T-cell (primary cell): Measurements from ENCODE around the gene BTBD10. TPM values are rescaled to one million over a fixed set of nuclear protein-coding genes. Genes with fewer than 3 reads are reported as not detected.

ENCODE experiments used
- ATAC-seq, 4 experiments: fragments of 200-7000 bp in 3 of 4; fragments of 150-1000 bp in 1 of 4; cut with Tn5 transposase; replicated peaks in 1 of 4; 1 replicate in 3 of 4; 2 replicates in 1 of 4; pipeline ENCODE4 v1.10.0; 2021; ENCODE audit warnings: moderate library complexity in 3 of 4, mild to moderate bottlenecking in 2 of 4, moderate number of reproducible peaks in 1 of 4
- CTCF ChIA-PET, 2 donors: fragments of 300-600 bp; sonication (Branson Sonifier 250); formaldehyde crosslinking; loops; one replicate each; lab custom pipeline; 2022; ENCODE audit warnings: antibody characterized with exemption in 2 of 2; lab: Charles Lee
- POLR2A ChIA-PET, 2 donors: fragments of 300-600 bp; sonication (Branson Sonifier 250); formaldehyde crosslinking; loops; one replicate each; lab custom pipeline; 2022; ENCODE audit warnings: antibody characterized with exemption in 2 of 2; lab: Charles Lee
- DNase-seq, 35 experiments: peaks; one replicate each; pipeline versions ENCODE4 v3.0.0 to v3.0.0-alpha.2; 2013 to 2023
- H3K27ac ChIP-seq: one replicate; pipeline ENCODE4 v1.5.1; 2013; ENCODE audit warnings: low read length
- H3K27me3 ChIP-seq, 2 experiments: replicated peaks in 1 of 2; 1 replicate in 1 of 2; 2 replicates in 1 of 2; pipeline versions ENCODE4 v1.6.1 to v1.7.0; 2013; ENCODE audit warnings: low read length in 1 of 2, mixed read lengths in 1 of 2; ENCODE audit not compliant: control insufficient read depth in 2 of 2, insufficient read depth in 2 of 2; ENCODE audit errors: extremely low read depth in 1 of 2
- H3K36me3 ChIP-seq, 2 donors: 1 replicate in 1 of 2; 2 replicates in 1 of 2; pipeline versions ENCODE4 v1.6.1 to v1.7.0; 2013; ENCODE audit warnings: low read length in 1 of 2; ENCODE audit not compliant: control insufficient read depth in 2 of 2, insufficient read depth in 1 of 2; ENCODE audit errors: extremely low read depth in 1 of 2
- H3K4me1 ChIP-seq, 2 experiments: 1 replicate in 1 of 2; 2 replicates in 1 of 2; pipeline versions ENCODE4 v1.6.1 to v1.7.0; 2013; ENCODE audit warnings: low read length in 2 of 2, mixed read lengths in 1 of 2; ENCODE audit not compliant: insufficient read depth in 2 of 2, control insufficient read depth in 1 of 2; ENCODE audit errors: extremely low read depth in 1 of 2
- H3K4me3 ChIP-seq, 2 donors: 1 replicate in 1 of 2; 2 replicates in 1 of 2; pipeline versions ENCODE4 v1.5.1 to v1.7.0; 2013; ENCODE audit warnings: mild to moderate bottlenecking in 2 of 2, low read length in 1 of 2, moderate library complexity in 1 of 2; ENCODE audit not compliant: control insufficient read depth in 1 of 2; ENCODE audit errors: extremely low read depth in 1 of 2
- H3K9me3 ChIP-seq: 2 replicates; pipeline ENCODE4 v1.7.0; 2013
- H3K27ac Mint-ChIP-seq, 2 donors: one replicate each; pipeline ENCODE4 v1.8.0; 2020 to 2021; ENCODE audit warnings: mild to moderate bottlenecking in 2 of 2, mixed read lengths in 2 of 2
- H3K27me3 Mint-ChIP-seq, 2 donors: one replicate each; pipeline ENCODE4 v1.8.0; 2021 to 2022; ENCODE audit warnings: mixed read lengths in 2 of 2
- H3K36me3 Mint-ChIP-seq: one replicate; pipeline ENCODE4 v1.8.0; 2021; ENCODE audit warnings: mixed read lengths
- H3K4me1 Mint-ChIP-seq, 3 donors: one replicate each; pipeline ENCODE4 v1.8.0; 2020 to 2022; ENCODE audit warnings: mixed read lengths in 3 of 3, mild to moderate bottlenecking in 1 of 3
- H3K4me3 Mint-ChIP-seq, 3 donors: one replicate each; pipeline ENCODE4 v1.8.0; 2020 to 2022; ENCODE audit warnings: mild to moderate bottlenecking in 3 of 3, mixed read lengths in 3 of 3, moderate library complexity in 3 of 3
- H3K9me3 Mint-ChIP-seq, 3 donors: one replicate each; pipeline ENCODE4 v1.8.0; 2020 to 2022; ENCODE audit warnings: mixed read lengths in 3 of 3
- WGBS: methylation state at CpG from one replicate; pipeline ENCODE4 v1.1.5; 2013; ENCODE audit warnings: missing lambda C conversion rate; ENCODE audit not compliant: insufficient coverage; 5-methylcytosine and 5-hydroxymethylcytosine counted together
- total RNA-seq, 35 experiments: library from RNA in 6 of 35; stranded (reverse) in 6 of 35; fragments of 120-200 nt in 1 of 35; gene quantifications; one replicate each; pipeline versions ENCODE4 v1.2.1 to v1.2.4 and lab custom pipeline; 2013 to 2026

Gene BTBD10
- total RNA-seq, 5 donors from 2014 or later (not counting 1 experiment from before 2014, with no cell fraction given), result 15.9 to 19.3 (median 18.8) TPM

- WGBS, result 88% methylated on average over 3 of the region's 6 CpGs
- peaks cover 15 to 79% of the 10 kb centered on the region in 2 donors for H3K36me3 ChIP-seq
- H3K9me3 ChIP-seq, result no peaks in the 10 kb centered on the region
- H3K4me3 ChIP-seq, result no peak overlapping the region
- H3K9me3 Mint-ChIP-seq, result no peaks in the 10 kb centered on the region
- ChIA-PET POLR2A (no interaction called here), CTCF (interaction anchor here in 1 of 2 donors (0.6 kb wide), 1 partner anchor 1779 kb away, joined by 3 read pairs; no protein-coding TSS in a partner anchor)
- H3K4me1 ChIP-seq, result no peaks in the 10 kb centered on the region
- DNase-seq (no peak), ATAC-seq (no peak)
- H3K27me3 Mint-ChIP-seq, result no peaks in the 10 kb centered on the region
- peaks cover 55% of the 10 kb centered on the region for H3K36me3 Mint-ChIP-seq
- H3K27ac ChIP-seq, result no peak overlapping the region
- H3K4me1 Mint-ChIP-seq, result peaks cover 5 to 6% (median 6%) of the 10 kb centered on the region in 3 donors
- H3K27me3 ChIP-seq, result no peaks in the 10 kb centered on the region
- H3K4me3 Mint-ChIP-seq, result no peak overlapping the region
- H3K27ac Mint-ChIP-seq, result peak overlapping the region in 1 of 2 donors; percentile 22
Measured at GRCh38 chr11:13354335-13354734, 108.7 kb downstream of the BTBD10 start.

- Histone ChIP-seq H3K27me3 (no peaks in the 10 kb centered on the region), H3K9me3 (no peaks in the 10 kb centered on the region), H3K36me3 (peaks cover 13 to 65% of the 10 kb centered on the region in 2 donors), H3K4me3 (no peak overlapping the region), H3K4me1 (peaks cover 4 to 10% of the 10 kb centered on the region in 2 experiments), H3K27ac (no peak overlapping the region)
- DNase-seq, result no peak
- H3K4me1 Mint-ChIP-seq, result peaks cover 16 to 17% (median 17%) of the 10 kb centered on the region in 3 donors
- H3K27ac Mint-ChIP-seq, result no peak overlapping the region
- POLR2A ChIA-PET, result no interaction called here
- ATAC-seq, result no peak
- no peaks in the 10 kb centered on the region for H3K27me3 Mint-ChIP-seq
- peaks cover 50% of the 10 kb centered on the region for H3K36me3 Mint-ChIP-seq
- CTCF ChIA-PET, result interaction anchor here in 1 of 2 donors (0.8 kb wide), 1 partner anchor 392 kb away, joined by 3 read pairs; no protein-coding TSS in a partner anchor
- no peaks in the 10 kb centered on the region for H3K9me3 Mint-ChIP-seq
- H3K4me3 Mint-ChIP-seq, result no peak overlapping the region
- 94% methylated on average over 3 of the region's 6 CpGs for WGBS
Measured at GRCh38 chr11:13352711-13353110, 110.3 kb downstream of the BTBD10 start.

- no peaks in the 10 kb centered on the region for H3K9me3 ChIP-seq
- Mint-ChIP-seq H3K27me3 (no peaks in the 10 kb centered on the region), H3K4me3 (no peak overlapping the region), H3K9me3 (no peaks in the 10 kb centered on the region), H3K27ac (peak overlapping the region in 1 of 2 donors; percentile 16), H3K36me3 (peaks cover 37% of the 10 kb centered on the region), H3K4me1 (peaks cover 37 to 42% (median 40%) of the 10 kb centered on the region in 3 donors)
- peaks cover 7 to 44% of the 10 kb centered on the region in 2 donors for H3K36me3 ChIP-seq
- H3K4me1 ChIP-seq, result peaks cover 4 to 32% of the 10 kb centered on the region in 2 experiments
- CTCF ChIA-PET, result interaction anchor here in 1 of 2 donors (1.2 to 1.3 kb wide), 2 partner anchors 14 to 142 kb away, joined by 3 read pairs; no protein-coding TSS in a partner anchor
- H3K27me3 ChIP-seq, result no peaks in the 10 kb centered on the region
- no peak for ATAC-seq
- DNase-seq, result no peak
- POLR2A ChIA-PET, result no interaction called here
- H3K27ac ChIP-seq, result no peak overlapping the region
- no CpG with 5 or more reads among the region's 6 CpGs for WGBS
- H3K4me3 ChIP-seq, result no peak overlapping the region
Measured at GRCh38 chr11:13349581-13349980, 113.4 kb downstream of the BTBD10 start.

- DNase-seq (no peak), ATAC-seq (no peak)
- no peak overlapping the region for H3K4me3 Mint-ChIP-seq
- peaks cover 42 to 47% (median 45%) of the 10 kb centered on the region in 3 donors for H3K4me1 Mint-ChIP-seq
- Histone ChIP-seq H3K27me3 (no peaks in the 10 kb centered on the region), H3K4me1 (peaks cover 4 to 37% of the 10 kb centered on the region in 2 experiments), H3K9me3 (no peaks in the 10 kb centered on the region), H3K27ac (no peak overlapping the region), H3K4me3 (no peak overlapping the region), H3K36me3 (peaks cover 3 to 41% of the 10 kb centered on the region in 2 donors)
- H3K27ac Mint-ChIP-seq, result peak overlapping the region in 1 of 2 donors; percentile 16
- no peaks in the 10 kb centered on the region for H3K27me3 Mint-ChIP-seq
- WGBS, result 92% methylated on average over 6 of the region's 6 CpGs
- ChIA-PET CTCF (interaction anchor here in 1 of 2 donors (1.2 to 1.3 kb wide), 2 partner anchors 14 to 142 kb away, joined by 3 read pairs; no protein-coding TSS in a partner anchor), POLR2A (no interaction called here)
- no peaks in the 10 kb centered on the region for H3K9me3 Mint-ChIP-seq
- peaks cover 37% of the 10 kb centered on the region for H3K36me3 Mint-ChIP-seq
Measured at GRCh38 chr11:13349046-13349445, 114.0 kb downstream of the BTBD10 start.

- peaks cover 3 to 41% of the 10 kb centered on the region in 2 donors for H3K36me3 ChIP-seq
- ChIA-PET POLR2A (no interaction called here), CTCF (no interaction called here)
- Mint-ChIP-seq H3K27me3 (no peaks in the 10 kb centered on the region), H3K4me1 (peaks cover 48 to 51% (median 51%) of the 10 kb centered on the region in 3 donors), H3K9me3 (no peaks in the 10 kb centered on the region), H3K27ac (peak overlapping the region; percentile 50 to 84), H3K4me3 (peak overlapping the region in 1 of 3 donors; percentile 50), H3K36me3 (peaks cover 37% of the 10 kb centered on the region)
- H3K27me3 ChIP-seq, result no peaks in the 10 kb centered on the region
- H3K4me1 ChIP-seq, result peaks cover 4 to 40% of the 10 kb centered on the region in 2 experiments
- DNase-seq (no peak), ATAC-seq (peak in 3 of 4 experiments; percentile 24 to 33 (median 27))
- no peaks in the 10 kb centered on the region for H3K9me3 ChIP-seq
- no peak overlapping the region for H3K4me3 ChIP-seq
- no peak overlapping the region for H3K27ac ChIP-seq
- WGBS, result 23% methylated on average over 3 of the region's 3 CpGs
Measured at GRCh38 chr11:13348305-13348704, 114.7 kb downstream of the BTBD10 start.

GRCh38 chr11:13347901-13348300, 115.1 kb downstream of the BTBD10 start:
- Histone ChIP-seq H3K36me3 (peaks cover 3 to 38% of the 10 kb centered on the region in 2 donors), H3K27me3 (no peaks in the 10 kb centered on the region), H3K27ac (no peak overlapping the region), H3K9me3 (no peaks in the 10 kb centered on the region), H3K4me3 (no peak overlapping the region), H3K4me1 (peaks cover 4 to 40% of the 10 kb centered on the region in 2 experiments)
- H3K27ac Mint-ChIP-seq, result peak overlapping the region; percentile 50 to 84
- no peaks in the 10 kb centered on the region for H3K27me3 Mint-ChIP-seq
- H3K9me3 Mint-ChIP-seq, result no peaks in the 10 kb centered on the region
- DNase-seq, result no peak
- ChIA-PET CTCF (no interaction called here), POLR2A (no interaction called here)
- peaks cover 51 to 54% (median 52%) of the 10 kb centered on the region in 3 donors for H3K4me1 Mint-ChIP-seq
- ATAC-seq, result no peak
- peaks cover 33% of the 10 kb centered on the region for H3K36me3 Mint-ChIP-seq
- H3K4me3 Mint-ChIP-seq, result peak overlapping the region in 1 of 3 donors; percentile 50
- 65% methylated on average over 7 of the region's 7 CpGs for WGBS
